Gastrocnemius medialis (tissue), 4 donors: ENCODE data around the gene HEATR3. TPM values are rescaled to one million over a fixed set of nuclear protein-coding genes. Genes with fewer than 3 reads are reported as not detected.

Experiments
- ATAC-seq, 2 donors: fragments of 150-250 bp; one replicate each; pipeline ENCODE4 v1.9.1; 2016
- DNase-seq, 2 donors: peaks; one replicate each; pipeline ENCODE4 v3.0.0-alpha.2; 2019
- H3K27ac ChIP-seq, 4 donors: fragments of 200-600 bp; sonication (generic); 1 replicate in 1 of 4; 2 replicates in 3 of 4; pipeline ENCODE4 v1.5.1; 2016 to 2018; ENCODE audit warnings: mild to moderate bottlenecking in 2 of 4, moderate library complexity in 1 of 4
- H3K27me3 ChIP-seq, 3 donors: fragments of 200-600 bp; sonication (generic) in 2 of 3; 1 replicate in 1 of 3; 2 replicates in 2 of 3; pipeline versions ENCODE4 v1.5.1 to v1.6.0; 2016 to 2019; ENCODE audit warnings: mild to moderate bottlenecking in 1 of 3, moderate library complexity in 1 of 3
- H3K36me3 ChIP-seq, 2 donors: fragments of 200-600 bp; sonication (generic) in 1 of 2; one replicate each; pipeline ENCODE4 v1.5.1; 2017 to 2018
- H3K4me1 ChIP-seq, 2 donors: fragments of 200-600 bp; sonication (generic) in 1 of 2; one replicate each; pipeline ENCODE4 v1.5.1; 2016 to 2017; ENCODE audit warnings: mild to moderate bottlenecking in 2 of 2
- H3K4me3 ChIP-seq, 4 donors: fragments of 200-600 bp; sonication (generic) in 3 of 4; 1 replicate in 1 of 4; 2 replicates in 3 of 4; pipeline ENCODE4 v1.5.1; 2016 to 2019; ENCODE audit warnings: mild to moderate bottlenecking in 2 of 4
- H3K9me3 ChIP-seq, 3 donors: fragments of 200-600 bp; sonication (generic) in 2 of 3; 1 replicate in 1 of 3; 2 replicates in 2 of 3; pipeline ENCODE4 v1.5.1; 2016 to 2019
- POLR2A ChIP-seq, 2 donors: fragments of 450-650 bp; IDR thresholded peaks; one replicate each; pipeline ENCODE4 v1.6.1; 2017; ENCODE audit warnings: antibody characterized with exemption in 2 of 2, mild to moderate bottlenecking in 2 of 2, moderate library complexity in 2 of 2
- in situ Hi-C, 4 donors: fragments of 200-750 bp; cut with MboI; loops; one replicate each; pipeline versions ENCODE4 v1.15.0 to v1.8.0; 2017; ENCODE audit warnings: low sequenced_read_pairs in 4 of 4
- intact Hi-C: fragments of 100-400 bp; cut with DNase I; formaldehyde crosslinking; loops from one replicate; pipeline ENCODE4 v1.15.1; 2023; ENCODE audit warnings: low total_unique reads
- total RNA-seq, 4 donors: library from RNA; depleted of rRNA; stranded (reverse); fragments of >200 nt; gene quantifications; one replicate each; pipeline versions ENCODE4 v1.1.0 to v1.2.3, GENCODE V29; 2016
- TF ChIP-seq, protein P1 (sequence below), 5 experiments: fragments of 450-650 bp in 3 of 5; fragments of 200-600 bp in 2 of 5; sonication (generic) in 2 of 5; IDR thresholded peaks in 4 of 5; conservative IDR thresholded peaks in 1 of 5; 1 replicate in 4 of 5; 2 replicates in 1 of 5; pipeline ENCODE4 v1.5.1; 2016 to 2019; ENCODE audit warnings: antibody characterized with exemption in 5 of 5, mild to moderate bottlenecking in 3 of 5, moderate library complexity in 3 of 5

Gene HEATR3
- total RNA-seq, 4 donors from 2014 or later, result 13.1 to 25.8 (median 14.2) TPM

DNA sequence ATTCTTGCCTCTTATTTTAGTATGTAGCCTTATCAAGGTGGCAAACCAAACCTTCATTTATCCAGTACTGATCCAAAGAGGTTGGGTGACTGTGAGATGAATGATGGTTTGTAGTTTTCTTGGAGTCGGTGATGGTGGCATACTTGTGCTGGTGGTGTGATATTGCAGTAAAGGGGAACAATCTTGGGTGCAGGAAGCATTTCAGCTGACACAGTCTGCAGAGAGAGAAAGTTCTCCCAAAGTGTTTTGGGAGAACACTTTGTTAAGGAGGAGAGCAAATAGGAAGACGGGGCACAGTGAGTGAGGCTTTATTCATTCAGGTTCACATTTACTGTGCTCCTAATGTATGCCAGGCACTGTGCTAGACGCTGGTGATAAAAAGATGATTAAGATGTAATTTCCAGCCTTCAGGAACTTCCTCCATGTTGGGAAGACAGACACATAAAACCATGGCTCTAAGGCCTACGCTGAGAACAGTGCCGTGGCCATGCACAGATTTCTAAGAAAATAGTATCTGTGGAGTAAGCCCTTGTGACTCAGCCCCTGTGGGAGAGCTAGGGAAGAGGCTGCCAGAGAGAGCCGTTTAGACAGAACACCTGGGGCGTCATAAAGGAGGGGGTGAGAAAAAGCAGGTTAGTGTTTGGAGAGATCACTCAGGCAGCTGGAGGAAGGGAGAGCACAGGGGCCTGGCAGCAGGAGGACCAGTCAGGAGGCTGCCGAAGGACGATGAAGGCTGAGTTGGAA is 13.8 kb downstream of the HEATR3 start:
- in situ Hi-C loops, result no loop called here
- Histone ChIP-seq H3K4me3 (no peak overlapping the region), H3K9me3 (no peaks in the 10 kb centered on the region), H3K36me3 (peaks cover 2 to 51% of the 10 kb centered on the region in 2 donors), H3K4me1 (no peaks in the 10 kb centered on the region), H3K27me3 (no peaks in the 10 kb centered on the region), H3K27ac (no peak overlapping the region)
- no peak for DNase-seq
- ATAC-seq, result no peak
- TF ChIP-seq, protein P1, sequence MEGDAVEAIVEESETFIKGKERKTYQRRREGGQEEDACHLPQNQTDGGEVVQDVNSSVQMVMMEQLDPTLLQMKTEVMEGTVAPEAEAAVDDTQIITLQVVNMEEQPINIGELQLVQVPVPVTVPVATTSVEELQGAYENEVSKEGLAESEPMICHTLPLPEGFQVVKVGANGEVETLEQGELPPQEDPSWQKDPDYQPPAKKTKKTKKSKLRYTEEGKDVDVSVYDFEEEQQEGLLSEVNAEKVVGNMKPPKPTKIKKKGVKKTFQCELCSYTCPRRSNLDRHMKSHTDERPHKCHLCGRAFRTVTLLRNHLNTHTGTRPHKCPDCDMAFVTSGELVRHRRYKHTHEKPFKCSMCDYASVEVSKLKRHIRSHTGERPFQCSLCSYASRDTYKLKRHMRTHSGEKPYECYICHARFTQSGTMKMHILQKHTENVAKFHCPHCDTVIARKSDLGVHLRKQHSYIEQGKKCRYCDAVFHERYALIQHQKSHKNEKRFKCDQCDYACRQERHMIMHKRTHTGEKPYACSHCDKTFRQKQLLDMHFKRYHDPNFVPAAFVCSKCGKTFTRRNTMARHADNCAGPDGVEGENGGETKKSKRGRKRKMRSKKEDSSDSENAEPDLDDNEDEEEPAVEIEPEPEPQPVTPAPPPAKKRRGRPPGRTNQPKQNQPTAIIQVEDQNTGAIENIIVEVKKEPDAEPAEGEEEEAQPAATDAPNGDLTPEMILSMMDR (IDR thresholded peaks at IDR 0.05 in 4 of 5, conservative IDR thresholded peaks at IDR 0.05 in 1 of 5), result no peak
- no peak for TF ChIP-seq POLR2A (IDR thresholded peaks at IDR 0.05)
- intact Hi-C loops, result no loop called here

DNA sequence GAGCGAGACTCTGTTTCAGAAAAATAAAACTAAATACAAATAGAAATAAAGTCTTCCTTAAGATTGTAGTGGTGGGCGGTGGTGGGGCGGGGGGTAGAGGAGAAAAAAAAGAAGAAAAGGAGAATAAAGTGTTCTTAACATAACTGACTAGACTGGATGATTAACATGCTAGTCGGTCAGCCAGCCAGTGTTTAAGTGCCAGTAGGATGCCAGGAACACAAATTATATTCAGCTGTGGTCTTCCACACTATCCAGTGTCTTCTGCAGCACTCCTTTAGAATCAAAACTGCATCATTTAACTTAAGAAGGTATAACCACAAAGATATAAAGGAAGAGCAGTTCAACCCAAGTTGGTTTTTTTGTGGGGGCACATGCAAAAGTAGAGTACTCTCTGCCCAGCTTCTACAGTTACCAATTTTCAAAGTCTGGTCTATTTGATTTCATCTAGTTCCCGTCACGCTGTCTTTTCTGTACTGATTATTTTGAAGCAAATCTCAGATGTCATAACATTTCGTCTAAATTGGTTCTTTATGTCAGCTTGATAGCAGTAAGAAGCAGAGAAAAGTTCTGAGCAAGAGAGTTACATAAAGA is 15.8 kb downstream of the HEATR3 start:
- intact Hi-C loops, result no loop called here
- no peaks in the 10 kb centered on the region for H3K4me1 ChIP-seq
- TF ChIP-seq, protein P1 (IDR thresholded peaks at IDR 0.05 in 4 of 5, conservative IDR thresholded peaks at IDR 0.05 in 1 of 5), result no peak
- no peak for TF ChIP-seq POLR2A (IDR thresholded peaks at IDR 0.05)
- in situ Hi-C loops, result no loop called here
- H3K27me3 ChIP-seq, result no peaks in the 10 kb centered on the region
- no peak overlapping the region for H3K27ac ChIP-seq
- DNase-seq (no peak), ATAC-seq (no peak)
- peaks cover 2 to 66% of the 10 kb centered on the region in 2 donors for H3K36me3 ChIP-seq
- no peak overlapping the region for H3K4me3 ChIP-seq
- no peaks in the 10 kb centered on the region for H3K9me3 ChIP-seq

DNA sequence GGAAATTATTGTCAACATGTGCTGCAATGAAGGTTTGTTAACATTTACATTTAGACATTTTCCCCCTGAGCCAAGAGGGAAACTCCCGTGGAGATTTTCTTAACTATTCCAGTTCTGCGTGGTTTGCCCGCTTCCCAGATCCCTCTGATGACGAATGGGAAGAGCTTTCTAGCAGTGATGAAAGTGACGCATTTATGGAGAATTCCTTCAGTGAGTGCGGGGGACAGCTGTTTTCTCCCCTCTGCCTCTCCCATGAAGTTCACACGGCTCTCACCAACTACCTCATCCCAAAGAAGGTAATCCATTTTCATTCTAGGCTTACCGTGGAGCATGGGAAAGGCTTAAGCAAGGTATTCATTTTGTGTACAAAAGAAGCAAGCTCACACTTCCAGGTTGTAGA is 18.2 kb downstream of the HEATR3 start:
- no peaks in the 10 kb centered on the region for H3K27me3 ChIP-seq
- DNase-seq (no peak), ATAC-seq (no peak)
- H3K36me3 ChIP-seq, result peaks cover under 1 to 73% of the 10 kb centered on the region in 2 donors
- intact Hi-C loops (no loop called here), in situ Hi-C loops (no loop called here)
- no peak overlapping the region for H3K4me3 ChIP-seq
- no peak overlapping the region for H3K27ac ChIP-seq
- H3K9me3 ChIP-seq, result no peaks in the 10 kb centered on the region
- TF ChIP-seq POLR2A (IDR thresholded peaks at IDR 0.05), result no peak
- TF ChIP-seq, protein P1 (IDR thresholded peaks at IDR 0.05 in 4 of 5, conservative IDR thresholded peaks at IDR 0.05 in 1 of 5), result no peak
- no peaks in the 10 kb centered on the region for H3K4me1 ChIP-seq

DNA sequence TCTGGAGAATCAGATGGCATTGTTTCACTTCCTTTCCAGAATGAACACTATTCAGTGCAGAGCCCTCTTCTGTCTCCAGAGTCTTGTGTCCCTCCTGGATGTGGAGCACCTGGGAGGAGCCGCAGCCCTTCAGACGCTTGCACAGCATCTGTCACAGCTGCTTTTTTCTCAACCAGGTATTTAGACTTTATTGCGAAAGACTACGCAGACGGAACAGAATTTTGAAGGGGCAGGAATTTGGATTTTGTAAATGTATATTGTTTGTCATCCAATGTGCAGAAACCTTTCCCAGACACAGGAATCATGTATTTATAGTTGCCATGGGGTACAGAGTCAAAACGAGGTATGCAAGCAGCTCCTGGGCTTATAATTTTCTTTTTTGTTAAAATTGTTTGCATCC is 20.4 kb downstream of the HEATR3 start:
- DNase-seq (no peak), ATAC-seq (no peak)
- H3K4me3 ChIP-seq, result no peak overlapping the region
- intact Hi-C loops, result no loop called here
- H3K9me3 ChIP-seq, result no peaks in the 10 kb centered on the region
- no peaks in the 10 kb centered on the region for H3K4me1 ChIP-seq
- H3K27ac ChIP-seq, result no peak overlapping the region
- in situ Hi-C loops, result no loop called here
- TF ChIP-seq, protein P1 (IDR thresholded peaks at IDR 0.05 in 4 of 5, conservative IDR thresholded peaks at IDR 0.05 in 1 of 5), result no peak
- no peak for TF ChIP-seq POLR2A (IDR thresholded peaks at IDR 0.05)
- H3K36me3 ChIP-seq, result peaks cover 0 to 71% of the 10 kb centered on the region in 2 donors
- H3K27me3 ChIP-seq, result no peaks in the 10 kb centered on the region
